ENCODE measurements around the gene ISOC2. TPM values are rescaled to one million over a fixed set of nuclear protein-coding genes. Genes with fewer than 3 reads are reported as not detected.

Gene ISOC2
- total and polyA plus RNA-seq, 9 of the 15 experiments (the other 6 are each of a cell fraction or from before 2014, with no cell fraction given) = 1.2 to 229 (median 58.3) TPM

- no TSS peak for BruUV-seq (replicated peaks)
- POLR2A ChIA-PET = interaction anchor here (0.5 kb wide), 1 partner anchor 92 kb away, joined by 3 read pairs; the partner anchor contains the start of gene KMT5C
- in situ Hi-C loops (cut with MboI) (loop anchor here (25.0 kb wide), 1 partner anchor 769 kb away; the partner anchor contains the start of gene LILRB4), intact Hi-C loops (cut with micrococcal nuclease) (no loop called here)
- Histone ChIP-seq H4K20me1 (replicated peaks; ENCODE audit: control insufficient read depth, insufficient read depth, low read length) (peaks cover 4% of the 10 kb centered on the region; the same call in 1 of the 2 replicates), H3K27ac (ENCODE audit: extremely low read depth, low read depth, low read length) (no peak overlapping the region), H3K9me1 (ENCODE audit: control insufficient read depth, insufficient read depth, low read length) (no peaks in the 10 kb centered on the region), H3K9me3 (replicated peaks; ENCODE audit: control insufficient read depth, insufficient read depth, low read depth, low read length) (no peaks in the 10 kb centered on the region), H3K4me1 (replicated peaks in 1 of 2; ENCODE audit: control insufficient read depth in 2 of 2, insufficient read depth in 2 of 2, low read length in 2 of 2) (peaks cover 0 to 10% of the 10 kb centered on the region in 2 experiments; a peak in 1 of 5 replicates), H3K27me3 (ENCODE audit: control insufficient read depth in 2 of 2, insufficient read depth in 2 of 2, low read length in 2 of 2) (peaks cover 0 to 13% of the 10 kb centered on the region in 2 experiments; a peak in 2 of 5 replicates), H2AFZ (ENCODE audit: low read depth, low read length) (no peak overlapping the region), H3K79me2 (ENCODE audit: control insufficient read depth, insufficient read depth, low read length) (no peaks in the 10 kb centered on the region), H3K36me3 (ENCODE audit: control insufficient read depth, insufficient read depth, low read length) (no peaks in the 10 kb centered on the region), H3K9ac (ENCODE audit: insufficient read depth in 1 of 2, low read depth in 2 of 2, low read length in 2 of 2) (no peak overlapping the region), H3K4me2 (ENCODE audit: insufficient read depth, low read length) (no peak overlapping the region), H3K4me3 (no peak overlapping the region)
- CTCF ChIA-PET (ENCODE audit: low intra/inter-chr PET ratio) = no interaction called here
- no peak for DNase-seq (ENCODE audit: extremely low read depth in 1 of 4, low spot score in 3 of 4)
- no peak for ATAC-seq
- FAIRE-seq = no peak
- 0% methylated on average over 1 of the region's 1 CpG for WGBS (ENCODE audit: insufficient coverage, low coverage, missing lambda C conversion rate)
- TF ChIP-seq PTRF (tag; IDR thresholded peaks at IDR 0.05) (no peak), LARP7 (IDR thresholded peaks at IDR 0.05) (no peak), RNF219 (CRISPR knock-in tag; IDR thresholded peaks at IDR 0.05) (no peak), HDGF (IDR thresholded peaks at IDR 0.05) (no peak), HINFP (tag; conservative IDR thresholded peaks at IDR 0.05; ENCODE audit: low read depth) (no peak), SREBF1 (IDR thresholded peaks at IDR 0.05; ENCODE audit: borderline replicate concordance, low read depth, low read length) (no peak), ZNF445 (CRISPR knock-in tag; IDR thresholded peaks at IDR 0.05; ENCODE audit: low read depth) (no peak), ZFP30 (CRISPR knock-in tag; IDR thresholded peaks at IDR 0.05; ENCODE audit: borderline replicate concordance) (no peak), CEBPB (tag; IDR thresholded peaks at IDR 0.05) (0 out of 2 replicates have a peak, but pooled peaks have one; percentile 11), HEY1 (CRISPR knock-in tag; IDR thresholded peaks at IDR 0.05; ENCODE audit: borderline replicate concordance) (no peak), SIN3A (IDR thresholded peaks at IDR 0.05; ENCODE audit: borderline replicate concordance in 2 of 2, control insufficient read depth in 1 of 2, low read depth in 2 of 2, low read length in 2 of 2) (no peak), CEBPG (CRISPR knock-in tag; IDR thresholded peaks at IDR 0.05) (no peak), CEBPG (tag; conservative IDR thresholded peaks at IDR 0.05 in 1 of 2, IDR thresholded peaks at IDR 0.05 in 1 of 2) (peak in 1 of 2 experiments; percentile 39; a peak in 1 of 4 replicates), SMARCC2 (IDR thresholded peaks at IDR 0.05; ENCODE audit: low read depth) (no peak), RB1 (IDR thresholded peaks at IDR 0.05; ENCODE audit: low read depth) (no peak), PHF20 (IDR thresholded peaks at IDR 0.05; ENCODE audit: partially characterized antibody) (no peak), ATF3 (IDR thresholded peaks at IDR 0.05) (peak; percentile 82), ATF3 (CRISPR knock-in tag; conservative IDR thresholded peaks at IDR 0.05) (no peak), NFIC (IDR thresholded peaks at IDR 0.05) (no peak), ZNF232 (CRISPR knock-in tag; IDR thresholded peaks at IDR 0.05) (no peak)
Observed at GRCh38 chr19:55431183-55431582, 30.3 kb downstream of the ISOC2 start.
